Measurements from ENCODE around the gene C2CD4C. TPM values are rescaled to one million over a fixed set of nuclear protein-coding genes. Genes with fewer than 3 reads are reported as not detected.
A peak's percentile ranks its signal among the peaks of the same experiment; 100 is the strongest.

C2CD4C gene
- total RNA-seq, 1 experiment from 2014 or later, result 7.1 TPM

DNA sequence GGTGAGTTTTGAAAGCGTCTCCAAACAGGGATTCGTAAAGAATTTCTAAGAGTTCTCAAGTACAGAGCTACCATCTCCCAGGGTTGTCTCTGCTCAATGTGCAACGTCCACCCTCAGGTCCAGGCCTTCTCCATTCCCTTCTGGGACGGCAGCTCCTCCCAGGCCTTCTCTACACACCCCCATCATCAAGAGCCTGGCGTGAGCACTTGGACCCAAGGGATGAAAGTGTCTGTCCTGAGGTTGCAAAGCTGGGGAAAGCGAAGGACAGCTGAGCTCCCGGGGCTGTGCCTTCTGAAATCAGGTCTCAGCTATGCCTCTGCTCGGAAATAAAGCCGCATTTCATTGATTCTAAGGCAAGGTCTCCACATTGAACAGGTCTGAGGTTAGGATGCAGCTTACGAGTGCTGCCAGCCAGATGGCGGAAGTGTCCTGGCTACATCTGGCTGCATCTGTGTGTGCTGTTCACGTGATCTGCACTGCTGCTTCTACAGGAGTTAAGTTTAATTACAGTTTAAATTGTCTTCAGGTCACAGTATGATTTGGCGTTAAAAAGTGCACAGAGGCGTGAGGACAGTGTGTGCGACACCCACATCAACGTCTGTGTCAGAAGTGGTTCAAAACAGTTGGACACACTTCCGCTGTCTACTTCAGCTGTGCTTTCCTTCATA, 37.3 kb downstream of the C2CD4C start:
- H3K9me2 ChIP-seq (ENCODE audit: insufficient read depth), result no peaks in the 10 kb centered on the region
- no peak overlapping the region for H3K4me3 ChIP-seq (replicated peaks in 1 of 2; ENCODE audit: low read depth in 1 of 2, low read length in 2 of 2)
- peaks cover 3 to 5% of the 10 kb centered on the region in 2 experiments; a peak in 2 of 4 replicates for H3K4me1 ChIP-seq (ENCODE audit: control insufficient read depth in 1 of 2, insufficient read depth in 2 of 2, low read length in 2 of 2)
- no peak overlapping the region for H3K4me2 ChIP-seq (ENCODE audit: low read length)
- no peaks in the 10 kb centered on the region for H3K27me3 ChIP-seq (ENCODE audit: insufficient read depth, low read length)
- intact Hi-C loops (cut with micrococcal nuclease), result no loop called here
- ChIA-PET POLR2A (no interaction called here), CTCF (no interaction called here), RAD21 (ENCODE audit: low non-redundant PET in 1 of 2, low total read pairs in 2 of 2, uncharacterized antibody in 2 of 2, unreplicated experiment in 2 of 2) (no interaction called here)
- no peaks in the 10 kb centered on the region for H3K9me3 ChIP-seq (ENCODE audit: control insufficient read depth in 1 of 2, insufficient read depth in 1 of 2, low read depth in 1 of 2, low read length in 2 of 2)
- H3K9ac ChIP-seq (ENCODE audit: low read length), result no peak overlapping the region
- no peaks in the 10 kb centered on the region for H4K20me1 ChIP-seq (ENCODE audit: insufficient read depth)
- no peak for DNase-seq (ENCODE audit: low read depth, low spot score)
- no peak overlapping the region for H3K27ac ChIP-seq (ENCODE audit: low read depth, low read length)
- no peaks in the 10 kb centered on the region for H3K36me3 ChIP-seq (ENCODE audit: control insufficient read depth in 1 of 2, insufficient read depth in 2 of 2, low read length in 2 of 2)
- BruUV-seq (replicated peaks), result no TSS peak
- ATAC-seq, result no peak
- no peak overlapping the region for H2AFZ ChIP-seq (ENCODE audit: low read depth, low read length, poor library complexity, severe bottlenecking)
- TF ChIP-seq, protein P1, sequence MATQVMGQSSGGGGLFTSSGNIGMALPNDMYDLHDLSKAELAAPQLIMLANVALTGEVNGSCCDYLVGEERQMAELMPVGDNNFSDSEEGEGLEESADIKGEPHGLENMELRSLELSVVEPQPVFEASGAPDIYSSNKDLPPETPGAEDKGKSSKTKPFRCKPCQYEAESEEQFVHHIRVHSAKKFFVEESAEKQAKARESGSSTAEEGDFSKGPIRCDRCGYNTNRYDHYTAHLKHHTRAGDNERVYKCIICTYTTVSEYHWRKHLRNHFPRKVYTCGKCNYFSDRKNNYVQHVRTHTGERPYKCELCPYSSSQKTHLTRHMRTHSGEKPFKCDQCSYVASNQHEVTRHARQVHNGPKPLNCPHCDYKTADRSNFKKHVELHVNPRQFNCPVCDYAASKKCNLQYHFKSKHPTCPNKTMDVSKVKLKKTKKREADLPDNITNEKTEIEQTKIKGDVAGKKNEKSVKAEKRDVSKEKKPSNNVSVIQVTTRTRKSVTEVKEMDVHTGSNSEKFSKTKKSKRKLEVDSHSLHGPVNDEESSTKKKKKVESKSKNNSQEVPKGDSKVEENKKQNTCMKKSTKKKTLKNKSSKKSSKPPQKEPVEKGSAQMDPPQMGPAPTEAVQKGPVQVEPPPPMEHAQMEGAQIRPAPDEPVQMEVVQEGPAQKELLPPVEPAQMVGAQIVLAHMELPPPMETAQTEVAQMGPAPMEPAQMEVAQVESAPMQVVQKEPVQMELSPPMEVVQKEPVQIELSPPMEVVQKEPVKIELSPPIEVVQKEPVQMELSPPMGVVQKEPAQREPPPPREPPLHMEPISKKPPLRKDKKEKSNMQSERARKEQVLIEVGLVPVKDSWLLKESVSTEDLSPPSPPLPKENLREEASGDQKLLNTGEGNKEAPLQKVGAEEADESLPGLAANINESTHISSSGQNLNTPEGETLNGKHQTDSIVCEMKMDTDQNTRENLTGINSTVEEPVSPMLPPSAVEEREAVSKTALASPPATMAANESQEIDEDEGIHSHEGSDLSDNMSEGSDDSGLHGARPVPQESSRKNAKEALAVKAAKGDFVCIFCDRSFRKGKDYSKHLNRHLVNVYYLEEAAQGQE (IDR thresholded peaks at IDR 0.05; ENCODE audit: low read depth), result no peak
- 0 out of 2 replicates have a peak, but pooled peaks have one; percentile 4 for TF ChIP-seq RAD21 (IDR thresholded peaks at IDR 0.05; ENCODE audit: low read depth)
- H3K79me2 ChIP-seq (ENCODE audit: insufficient read depth, low read length), result no peaks in the 10 kb centered on the region

DNA sequence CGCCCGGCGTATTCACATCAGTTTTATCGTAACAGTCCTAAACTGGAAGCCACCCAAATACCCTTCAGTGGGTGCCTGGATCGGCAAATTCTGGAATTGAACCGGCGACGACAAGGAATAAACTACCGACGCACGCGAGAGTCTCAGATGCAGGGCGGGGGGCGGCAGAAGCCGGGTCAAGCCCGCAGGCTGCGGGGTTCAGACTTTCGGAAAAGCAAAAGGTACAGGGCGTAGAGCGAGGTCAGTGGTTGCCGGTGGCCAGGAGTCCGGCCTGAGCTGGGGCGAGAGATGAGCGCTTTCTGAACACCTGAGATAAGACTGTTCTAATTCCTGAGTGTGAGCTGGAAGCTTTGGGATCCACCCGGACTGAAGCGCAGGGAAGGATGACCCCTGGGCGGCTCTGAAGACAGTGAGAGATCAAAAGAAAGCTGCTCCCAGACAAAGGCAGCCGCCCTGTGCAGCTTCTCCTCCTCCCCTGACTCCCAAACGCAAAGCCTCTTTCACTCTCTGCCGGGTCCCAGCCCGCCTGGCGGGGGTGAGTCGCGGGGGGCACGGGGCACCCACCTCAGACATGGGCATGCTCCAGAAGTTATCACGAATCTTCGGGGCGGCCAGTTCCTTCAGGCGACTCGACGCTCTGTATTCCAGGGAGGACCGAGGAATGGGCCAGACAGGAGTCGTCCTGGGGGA, 38.2 kb downstream of the C2CD4C start:
- Histone ChIP-seq H4K20me1 (ENCODE audit: insufficient read depth) (no peaks in the 10 kb centered on the region), H3K9ac (ENCODE audit: low read length) (no peak overlapping the region), H3K4me2 (ENCODE audit: low read length) (no peak overlapping the region), H3K9me2 (ENCODE audit: insufficient read depth) (no peaks in the 10 kb centered on the region), H3K9me3 (ENCODE audit: control insufficient read depth in 1 of 2, insufficient read depth in 1 of 2, low read depth in 1 of 2, low read length in 2 of 2) (no peaks in the 10 kb centered on the region), H3K79me2 (ENCODE audit: insufficient read depth, low read length) (no peaks in the 10 kb centered on the region), H3K36me3 (ENCODE audit: control insufficient read depth in 1 of 2, insufficient read depth in 2 of 2, low read length in 2 of 2) (no peaks in the 10 kb centered on the region), H3K27ac (ENCODE audit: low read depth, low read length) (no peak overlapping the region), H2AFZ (ENCODE audit: low read depth, low read length, poor library complexity, severe bottlenecking) (no peak overlapping the region), H3K4me3 (replicated peaks in 1 of 2; ENCODE audit: low read depth in 1 of 2, low read length in 2 of 2) (no peak overlapping the region), H3K4me1 (ENCODE audit: control insufficient read depth in 1 of 2, insufficient read depth in 2 of 2, low read length in 2 of 2) (peaks cover 3 to 5% of the 10 kb centered on the region in 2 experiments; a peak in 2 of 4 replicates), H3K27me3 (ENCODE audit: insufficient read depth, low read length) (no peaks in the 10 kb centered on the region)
- ATAC-seq (no peak), DNase-seq (ENCODE audit: low read depth, low spot score) (no peak)
- no TSS peak for BruUV-seq (replicated peaks)
- CTCF ChIA-PET, result no interaction called here
- RAD21 ChIA-PET (ENCODE audit: low non-redundant PET in 1 of 2, low total read pairs in 2 of 2, uncharacterized antibody in 2 of 2, unreplicated experiment in 2 of 2), result no interaction called here
- intact Hi-C loops (cut with micrococcal nuclease), result no loop called here
- POLR2A ChIA-PET, result no interaction called here
- no peak for TF ChIP-seq ELF1 (IDR thresholded peaks at IDR 0.05; ENCODE audit: borderline replicate concordance, low read depth)
- TF ChIP-seq CBX3 (IDR thresholded peaks at IDR 0.05; ENCODE audit: low read depth), result no peak
- TF ChIP-seq, protein P2, sequence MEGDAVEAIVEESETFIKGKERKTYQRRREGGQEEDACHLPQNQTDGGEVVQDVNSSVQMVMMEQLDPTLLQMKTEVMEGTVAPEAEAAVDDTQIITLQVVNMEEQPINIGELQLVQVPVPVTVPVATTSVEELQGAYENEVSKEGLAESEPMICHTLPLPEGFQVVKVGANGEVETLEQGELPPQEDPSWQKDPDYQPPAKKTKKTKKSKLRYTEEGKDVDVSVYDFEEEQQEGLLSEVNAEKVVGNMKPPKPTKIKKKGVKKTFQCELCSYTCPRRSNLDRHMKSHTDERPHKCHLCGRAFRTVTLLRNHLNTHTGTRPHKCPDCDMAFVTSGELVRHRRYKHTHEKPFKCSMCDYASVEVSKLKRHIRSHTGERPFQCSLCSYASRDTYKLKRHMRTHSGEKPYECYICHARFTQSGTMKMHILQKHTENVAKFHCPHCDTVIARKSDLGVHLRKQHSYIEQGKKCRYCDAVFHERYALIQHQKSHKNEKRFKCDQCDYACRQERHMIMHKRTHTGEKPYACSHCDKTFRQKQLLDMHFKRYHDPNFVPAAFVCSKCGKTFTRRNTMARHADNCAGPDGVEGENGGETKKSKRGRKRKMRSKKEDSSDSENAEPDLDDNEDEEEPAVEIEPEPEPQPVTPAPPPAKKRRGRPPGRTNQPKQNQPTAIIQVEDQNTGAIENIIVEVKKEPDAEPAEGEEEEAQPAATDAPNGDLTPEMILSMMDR (IDR thresholded peaks at IDR 0.05 in 2 of 3, conservative IDR thresholded peaks at IDR 0.05 in 1 of 3; ENCODE audit: borderline replicate concordance in 1 of 3, insufficient read depth in 1 of 3, low read depth in 2 of 3, low read length in 2 of 3), result no peak
- TF ChIP-seq, protein P3, sequence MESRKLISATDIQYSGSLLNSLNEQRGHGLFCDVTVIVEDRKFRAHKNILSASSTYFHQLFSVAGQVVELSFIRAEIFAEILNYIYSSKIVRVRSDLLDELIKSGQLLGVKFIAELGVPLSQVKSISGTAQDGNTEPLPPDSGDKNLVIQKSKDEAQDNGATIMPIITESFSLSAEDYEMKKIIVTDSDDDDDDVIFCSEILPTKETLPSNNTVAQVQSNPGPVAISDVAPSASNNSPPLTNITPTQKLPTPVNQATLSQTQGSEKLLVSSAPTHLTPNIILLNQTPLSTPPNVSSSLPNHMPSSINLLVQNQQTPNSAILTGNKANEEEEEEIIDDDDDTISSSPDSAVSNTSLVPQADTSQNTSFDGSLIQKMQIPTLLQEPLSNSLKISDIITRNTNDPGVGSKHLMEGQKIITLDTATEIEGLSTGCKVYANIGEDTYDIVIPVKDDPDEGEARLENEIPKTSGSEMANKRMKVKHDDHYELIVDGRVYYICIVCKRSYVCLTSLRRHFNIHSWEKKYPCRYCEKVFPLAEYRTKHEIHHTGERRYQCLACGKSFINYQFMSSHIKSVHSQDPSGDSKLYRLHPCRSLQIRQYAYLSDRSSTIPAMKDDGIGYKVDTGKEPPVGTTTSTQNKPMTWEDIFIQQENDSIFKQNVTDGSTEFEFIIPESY (IDR thresholded peaks at IDR 0.05; ENCODE audit: extremely low read depth, insufficient replicate concordance, low read length), result no peak
- TF ChIP-seq CEBPB (IDR thresholded peaks at IDR 0.05; ENCODE audit: low read depth), result no peak
- TF ChIP-seq, protein P4, sequence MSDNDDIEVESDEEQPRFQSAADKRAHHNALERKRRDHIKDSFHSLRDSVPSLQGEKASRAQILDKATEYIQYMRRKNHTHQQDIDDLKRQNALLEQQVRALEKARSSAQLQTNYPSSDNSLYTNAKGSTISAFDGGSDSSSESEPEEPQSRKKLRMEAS (IDR thresholded peaks at IDR 0.05), result no peak
- no peak for TF ChIP-seq POLR2AphosphoS5 (IDR thresholded peaks at IDR 0.05; ENCODE audit: low read depth, low read length)
- no peak for TF ChIP-seq ZNF274 (IDR thresholded peaks at IDR 0.05; ENCODE audit: low read depth, low read length)

Measured in HCT116 (cell line).